Ovary (tissue), 3 donors: ENCODE data around the gene GPR75.

Experiments used
- EP300 ChIP-seq: sonication (generic); formaldehyde crosslinking; IDR thresholded peaks from one replicate; pipeline ENCODE4 v1.6.1; 2017; ENCODE audit warnings: antibody characterized with exemption
- POLR2A ChIP-seq: fragments of 450-650 bp; IDR thresholded peaks from one replicate; pipeline ENCODE4 v1.6.1; 2017; ENCODE audit warnings: antibody characterized with exemption, mild to moderate bottlenecking, moderate library complexity
- TF ChIP-seq, protein P1 (sequence below), 3 donors: fragments of 450-650 bp in 2 of 3; fragments of 200-600 bp in 1 of 3; IDR thresholded peaks; one replicate each; pipeline versions ENCODE4 v1.5.1 to v1.8.0; 2016 to 2022; ENCODE audit warnings: antibody characterized with exemption in 3 of 3, mild to moderate bottlenecking in 1 of 3
- donor health status: DM: no; HTN: no; CAD: no.

DNA sequence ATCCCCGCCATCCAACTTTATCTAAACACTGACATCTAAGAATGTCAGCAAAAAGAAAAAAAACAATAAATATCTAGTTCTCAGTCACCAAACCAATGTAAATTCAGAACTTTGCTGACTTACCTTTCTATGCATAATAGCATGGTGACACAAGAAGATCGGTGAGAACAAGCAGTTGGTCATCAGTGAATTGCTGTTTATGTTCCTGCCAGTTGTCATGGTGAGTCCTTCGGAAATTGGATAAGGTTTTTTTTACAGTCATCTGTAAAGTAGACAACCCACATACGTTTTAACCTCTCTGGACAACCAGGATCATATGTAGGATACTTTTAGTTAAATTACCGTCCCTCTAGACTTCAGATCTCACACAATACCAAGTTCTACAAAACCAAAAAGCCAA is 6.2 kb upstream of the GPR75 start:
- TF ChIP-seq, protein P1, sequence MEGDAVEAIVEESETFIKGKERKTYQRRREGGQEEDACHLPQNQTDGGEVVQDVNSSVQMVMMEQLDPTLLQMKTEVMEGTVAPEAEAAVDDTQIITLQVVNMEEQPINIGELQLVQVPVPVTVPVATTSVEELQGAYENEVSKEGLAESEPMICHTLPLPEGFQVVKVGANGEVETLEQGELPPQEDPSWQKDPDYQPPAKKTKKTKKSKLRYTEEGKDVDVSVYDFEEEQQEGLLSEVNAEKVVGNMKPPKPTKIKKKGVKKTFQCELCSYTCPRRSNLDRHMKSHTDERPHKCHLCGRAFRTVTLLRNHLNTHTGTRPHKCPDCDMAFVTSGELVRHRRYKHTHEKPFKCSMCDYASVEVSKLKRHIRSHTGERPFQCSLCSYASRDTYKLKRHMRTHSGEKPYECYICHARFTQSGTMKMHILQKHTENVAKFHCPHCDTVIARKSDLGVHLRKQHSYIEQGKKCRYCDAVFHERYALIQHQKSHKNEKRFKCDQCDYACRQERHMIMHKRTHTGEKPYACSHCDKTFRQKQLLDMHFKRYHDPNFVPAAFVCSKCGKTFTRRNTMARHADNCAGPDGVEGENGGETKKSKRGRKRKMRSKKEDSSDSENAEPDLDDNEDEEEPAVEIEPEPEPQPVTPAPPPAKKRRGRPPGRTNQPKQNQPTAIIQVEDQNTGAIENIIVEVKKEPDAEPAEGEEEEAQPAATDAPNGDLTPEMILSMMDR (IDR thresholded peaks at IDR 0.05), result no peak
- TF ChIP-seq EP300, result no peak
- no peak for TF ChIP-seq POLR2A
